Dermis blood vessel endothelial cell (primary cell): ENCODE measurements around the gene CRTAP. TPM values are rescaled to one million over a fixed set of nuclear protein-coding genes. Genes with fewer than 3 reads are reported as not detected.
"Not testable (repeated sequence)": the region's sequence is repeated elsewhere in the genome, so short reads cannot be mapped to it uniquely, and the experiment has no call there.

Experiments
- DNase-seq: peaks from one replicate; pipeline ENCODE4 v3.0.0; 2010
- total RNA-seq: library from RNA; depleted of rRNA; stranded (reverse); fragments of >200 nt; gene quantifications from 2 replicates; pipeline ENCODE4 v1.2.3, GENCODE V29; 2014

The CRTAP gene
- 132 and 203 TPM in 2 replicates for total RNA-seq

DNA sequence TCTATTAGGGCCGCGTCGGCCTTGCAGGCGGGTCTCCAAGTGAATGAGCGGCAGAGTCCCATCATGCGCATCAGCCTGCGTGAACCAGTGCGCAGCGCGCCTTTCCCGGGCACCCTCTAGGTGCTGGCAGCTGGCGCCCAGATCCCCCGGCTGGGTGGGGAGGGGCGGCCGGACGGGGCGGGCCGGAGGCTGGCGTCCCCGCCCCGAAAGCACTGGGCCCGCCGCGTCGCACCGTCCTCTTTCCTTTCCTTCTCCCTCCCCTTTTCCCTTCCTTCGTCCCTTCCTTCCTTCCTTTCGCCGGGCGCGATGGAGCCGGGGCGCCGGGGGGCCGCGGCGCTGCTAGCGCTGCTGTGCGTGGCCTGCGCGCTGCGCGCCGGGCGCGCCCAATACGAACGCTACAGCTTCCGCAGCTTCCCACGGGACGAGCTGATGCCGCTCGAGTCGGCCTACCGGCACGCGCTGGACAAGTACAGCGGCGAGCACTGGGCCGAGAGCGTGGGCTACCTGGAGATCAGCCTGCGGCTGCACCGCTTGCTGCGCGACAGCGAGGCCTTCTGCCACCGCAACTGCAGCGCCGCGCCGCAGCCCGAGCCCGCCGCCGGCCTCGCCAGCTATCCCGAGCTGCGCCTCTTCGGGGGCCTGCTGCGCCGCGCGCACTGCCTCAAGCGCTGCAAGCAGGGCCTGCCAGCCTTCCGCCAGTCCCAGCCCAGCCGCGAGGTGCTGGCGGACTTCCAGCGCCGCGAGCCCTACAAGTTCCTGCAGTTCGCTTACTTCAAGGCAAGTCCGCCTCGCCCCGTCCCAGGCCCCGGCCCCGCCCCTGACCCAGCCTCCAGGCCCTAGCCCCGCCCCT is at the start of gene CRTAP:
TSS of gene CRTAP (plus strand) at position 243 of the 850 bp plus-strand sequence. CDS start at position 307, 64 bp downstream.
- peak; percentile 98 for DNase-seq

GRCh38 chr3:33064929-33065328 is 48.9 kb upstream of the CRTAP start:
- no peak for DNase-seq

GRCh38 chr3:33067484-33067883 is 46.3 kb upstream of the CRTAP start:
- DNase-seq: no peak

DNA sequence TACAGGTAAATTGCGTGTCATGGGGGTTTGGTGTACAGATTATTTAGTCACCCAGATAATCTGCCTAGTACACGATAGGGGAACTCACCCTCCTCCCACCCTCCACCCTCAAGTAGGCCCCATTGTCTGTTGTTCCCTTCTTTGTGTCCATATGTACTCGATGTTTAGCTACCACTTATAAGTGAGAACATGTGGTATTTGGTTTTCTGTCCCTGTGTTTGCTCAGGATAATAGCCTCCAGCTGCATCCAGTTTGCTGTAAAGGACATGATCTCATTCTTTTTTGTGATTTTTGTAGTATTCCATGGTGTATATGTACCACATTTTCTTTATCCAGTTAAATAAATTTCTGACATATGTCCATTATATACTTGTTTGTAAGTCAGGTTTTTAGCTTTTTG is 44.0 kb upstream of the CRTAP start:
- DNase-seq: peak; percentile 20

DNA sequence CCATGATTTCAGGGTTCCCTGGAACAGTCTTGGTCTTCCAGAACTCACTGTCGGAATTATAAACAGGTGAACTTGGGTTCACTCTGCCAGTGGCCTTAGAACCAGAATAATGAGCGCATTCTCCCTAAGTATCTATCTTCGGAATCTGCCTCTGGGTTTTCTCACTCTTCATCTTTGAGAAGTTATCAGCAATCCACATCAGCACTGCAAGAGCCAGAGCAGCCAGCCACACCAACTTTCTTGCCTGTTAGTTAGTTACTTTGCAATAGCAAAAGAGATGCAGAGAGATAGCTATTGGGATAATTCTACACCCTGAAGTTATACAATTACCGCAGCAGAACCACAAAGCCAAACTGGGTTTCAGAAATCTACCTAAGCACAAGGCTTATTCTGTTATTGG is 42.6 kb upstream of the CRTAP start:
- no peak for DNase-seq

- no peak for DNase-seq
These were observed 41.9 kb upstream of the CRTAP start for GRCh38 chr3:33071946-33072345.

GRCh38 chr3:33074217-33075067 is 39.4 kb upstream of the CRTAP start:
- DNase-seq: peak; percentile 86

- DNase-seq: no peak
These were observed 37.8 kb upstream of the CRTAP start for GRCh38 chr3:33075995-33076394.

- no peak for DNase-seq
These were observed 36.9 kb upstream of the CRTAP start for GRCh38 chr3:33076952-33077351.

DNA sequence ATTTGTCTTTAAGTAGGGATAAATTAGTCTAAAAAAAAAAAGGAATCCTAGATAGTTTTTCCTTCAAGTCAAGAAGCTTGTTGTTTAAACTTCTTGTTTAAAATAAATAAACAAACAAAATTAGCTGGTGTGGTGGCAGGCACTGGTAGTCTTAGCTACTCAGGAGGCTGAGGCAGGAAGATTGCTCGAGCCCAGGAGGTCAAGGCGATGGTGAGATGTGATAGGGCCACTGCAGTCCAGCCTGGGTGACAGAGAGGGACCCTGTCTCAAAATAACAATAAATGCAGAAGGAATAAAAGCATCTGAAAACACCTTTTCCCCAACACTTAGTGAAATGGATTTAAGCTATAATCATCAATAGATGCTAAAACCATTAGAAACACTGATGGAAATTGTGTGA is 35.8 kb upstream of the CRTAP start:
- no peak for DNase-seq

DNA sequence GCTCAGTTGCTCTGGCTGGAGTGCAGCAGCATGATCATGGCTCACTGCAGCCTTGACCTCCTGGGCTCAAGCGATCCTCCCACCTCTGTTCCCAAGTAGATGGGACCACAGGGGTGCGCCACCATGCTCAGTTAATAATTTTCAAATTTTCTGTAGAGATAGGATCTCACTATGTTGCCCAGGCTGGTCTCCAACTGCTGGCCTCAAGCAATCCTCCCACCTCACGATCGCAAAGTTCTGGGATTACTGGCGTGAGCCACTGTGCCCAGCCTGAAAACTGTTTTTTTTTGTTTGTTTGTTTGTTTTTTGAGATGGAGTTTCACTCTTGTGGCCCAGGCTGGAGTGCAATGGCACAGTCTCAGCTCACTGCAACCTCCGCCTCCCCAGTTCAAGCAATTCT is 34.0 kb upstream of the CRTAP start:
- not testable (repeated sequence) for DNase-seq

DNA sequence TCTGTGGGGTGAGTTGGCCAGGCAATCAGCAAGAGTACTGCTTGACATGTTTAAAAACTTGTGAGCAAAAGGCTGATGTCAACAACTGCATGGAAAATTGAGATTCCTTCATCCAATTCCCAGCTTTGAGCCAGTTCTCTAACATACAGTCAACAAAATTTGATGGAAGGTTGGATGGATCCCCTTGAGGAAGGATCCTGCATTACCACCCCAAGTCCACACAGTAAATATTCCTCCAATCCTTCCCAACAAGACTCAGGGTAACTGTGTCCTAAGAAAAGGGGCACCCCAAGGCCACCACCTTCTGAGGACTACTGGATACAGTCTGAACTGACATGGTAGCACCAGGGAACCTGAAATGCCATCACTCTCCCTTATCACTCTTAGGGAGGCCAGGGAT is 32.0 kb upstream of the CRTAP start:
- DNase-seq: no peak

DNA sequence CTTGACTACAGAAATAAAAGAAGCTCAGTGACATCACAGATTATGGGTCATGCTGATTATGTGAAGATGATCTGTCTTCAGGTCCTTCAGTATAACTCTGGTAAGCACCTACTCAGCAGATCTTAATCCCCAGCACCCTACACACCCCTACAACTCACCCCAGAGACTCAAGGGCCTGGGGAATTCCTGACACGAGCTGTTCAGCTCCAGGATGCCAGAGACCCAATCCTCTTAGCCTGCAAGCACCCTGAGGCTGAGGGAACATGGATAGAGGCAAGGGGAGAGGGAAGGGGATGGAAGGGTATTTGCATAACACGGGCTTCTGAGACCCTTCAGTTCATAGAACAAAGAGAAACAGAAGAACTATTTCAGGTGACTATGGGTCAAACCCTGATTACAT is 29.9 kb upstream of the CRTAP start:
- DNase-seq: no peak

DNA sequence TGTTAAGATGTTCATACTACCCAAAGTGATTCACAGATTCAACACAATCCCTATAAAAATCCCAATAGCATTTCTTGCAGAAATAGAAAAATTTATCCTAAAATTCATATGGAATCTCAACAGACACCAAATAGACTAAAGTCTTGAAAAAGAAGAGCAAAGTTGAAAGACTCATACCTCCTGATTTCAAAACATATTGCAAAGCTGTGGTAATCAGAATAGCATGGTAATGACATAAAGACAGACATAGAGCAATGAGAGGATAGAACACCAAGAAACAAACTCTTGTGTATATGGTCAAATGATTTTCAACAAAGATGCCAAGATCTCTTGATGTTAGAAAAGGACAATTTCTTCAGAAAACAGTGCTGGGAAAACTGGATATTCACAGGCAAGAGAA is 25.1 kb upstream of the CRTAP start:
- no peak for DNase-seq

DNA sequence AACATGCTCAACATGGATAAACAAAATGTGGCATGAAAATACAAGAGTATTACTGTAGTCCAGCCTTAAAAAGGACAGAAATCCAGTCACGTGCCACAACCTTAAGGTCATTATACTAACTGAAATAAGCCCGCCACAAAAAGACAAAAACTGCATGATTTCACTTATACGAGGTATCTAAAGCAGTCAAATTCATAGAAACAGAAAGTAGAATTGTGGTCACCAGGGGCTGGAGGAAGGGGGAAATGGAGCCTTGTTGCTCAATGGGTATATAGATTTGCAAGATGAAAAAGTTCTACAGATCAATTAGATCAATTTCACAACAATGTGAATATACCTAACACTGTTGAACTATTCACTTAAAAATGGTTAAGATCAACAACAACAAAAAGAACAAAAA is 24.3 kb upstream of the CRTAP start:
- no peak for DNase-seq

DNA sequence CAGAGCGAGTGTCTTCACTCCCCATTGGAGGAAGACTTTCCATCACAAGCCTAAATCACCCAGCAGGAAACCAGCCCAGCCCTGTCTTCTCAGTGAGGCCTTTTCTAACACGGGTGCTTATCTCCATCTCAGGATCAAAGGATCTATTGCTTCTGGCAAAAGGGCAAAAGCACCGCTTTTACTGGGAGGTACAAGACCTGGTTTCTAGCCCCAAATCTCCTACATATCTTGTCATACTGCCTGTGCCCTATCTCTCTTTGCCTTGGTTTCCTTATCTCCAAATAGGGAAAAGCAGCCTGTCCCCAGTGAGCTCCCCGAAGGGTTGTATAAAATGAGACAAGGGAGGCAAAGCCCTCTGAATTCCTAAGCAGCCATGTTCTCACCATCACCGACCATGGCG is 22.1 kb upstream of the CRTAP start:
- no peak for DNase-seq

GRCh38 chr3:33092496-33093254 is 21.1 kb upstream of the CRTAP start:
- no peak for DNase-seq

DNA sequence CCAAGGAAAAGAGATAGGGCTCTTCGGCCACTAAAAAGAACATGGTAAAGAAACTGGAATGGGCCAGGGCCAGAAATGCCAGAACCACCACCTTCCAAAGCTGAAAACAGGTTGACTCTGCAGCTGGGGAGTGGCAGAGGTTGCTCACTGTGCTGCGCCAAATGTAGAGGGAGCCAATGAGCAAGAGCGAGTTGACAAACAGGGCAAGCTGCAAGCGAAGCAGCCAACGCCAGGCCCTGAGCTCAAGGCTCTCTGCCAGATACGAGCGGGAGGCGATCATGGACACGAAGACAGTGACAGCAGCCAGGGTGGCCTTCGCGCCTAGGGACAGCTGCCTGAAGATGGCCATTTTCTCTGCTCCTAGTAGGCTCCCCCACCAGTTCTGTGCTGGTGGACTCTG is 20.0 kb upstream of the CRTAP start:
- no peak for DNase-seq

DNA sequence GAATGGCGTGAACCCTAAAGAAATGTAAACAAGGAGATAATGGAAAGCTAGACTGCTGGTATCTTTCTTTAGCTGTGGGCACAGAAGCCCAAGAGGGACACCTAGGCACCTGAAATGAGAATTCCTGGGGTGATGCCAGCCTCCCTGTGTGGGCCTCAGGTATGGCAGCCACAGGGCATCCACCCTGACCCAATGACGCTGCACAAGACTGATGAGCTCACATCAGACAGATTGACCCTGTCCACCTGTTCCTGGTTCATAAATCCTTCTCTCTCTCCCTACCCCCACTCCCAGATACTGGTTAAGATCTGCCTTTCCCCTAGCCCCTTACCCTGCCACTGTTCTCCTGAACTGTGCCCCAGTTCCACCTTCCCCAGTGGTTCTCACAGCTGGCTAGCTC is 18.4 kb upstream of the CRTAP start:
- no peak for DNase-seq

DNA sequence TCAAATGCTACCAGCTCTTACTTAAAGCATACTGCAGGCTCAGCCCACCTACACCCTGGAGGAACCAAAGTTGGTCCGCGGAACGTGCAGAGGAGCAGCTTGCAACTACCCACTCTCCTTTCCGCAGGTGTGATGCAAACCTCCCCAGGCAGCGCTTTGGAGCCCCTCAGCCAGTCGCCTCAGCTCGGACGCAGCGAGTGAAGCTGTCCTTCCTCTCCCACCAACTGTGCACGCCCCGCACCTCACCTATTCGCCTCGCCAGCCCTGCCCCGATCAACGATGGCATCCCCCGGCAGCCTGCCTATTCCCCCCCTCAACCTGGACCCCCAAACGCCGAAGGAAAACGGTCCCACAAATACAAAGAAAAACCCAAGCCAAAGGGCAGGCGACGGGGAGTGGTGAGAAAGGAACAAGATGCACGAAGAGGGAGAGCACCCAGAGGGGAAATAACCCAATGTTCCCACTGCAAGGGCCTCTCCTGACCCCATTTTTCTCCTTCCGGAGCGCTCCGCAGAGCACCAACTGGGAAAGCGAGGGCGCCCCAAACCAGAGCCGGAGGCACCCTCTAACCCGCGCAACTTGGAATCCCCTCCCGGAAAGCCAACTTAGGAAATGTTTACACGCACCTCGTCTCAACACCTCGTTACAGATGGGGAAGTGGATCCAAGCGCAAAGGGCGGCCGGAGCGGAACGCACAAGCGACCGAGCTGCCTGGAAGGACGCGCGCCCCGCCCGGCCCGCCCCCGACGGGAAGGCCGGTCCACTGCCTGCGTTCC is 17.5 kb upstream of the CRTAP start:
- peak; percentile 55 for DNase-seq

- DNase-seq: no peak
These were observed 14.6 kb upstream of the CRTAP start for GRCh38 chr3:33099109-33099645.

DNA sequence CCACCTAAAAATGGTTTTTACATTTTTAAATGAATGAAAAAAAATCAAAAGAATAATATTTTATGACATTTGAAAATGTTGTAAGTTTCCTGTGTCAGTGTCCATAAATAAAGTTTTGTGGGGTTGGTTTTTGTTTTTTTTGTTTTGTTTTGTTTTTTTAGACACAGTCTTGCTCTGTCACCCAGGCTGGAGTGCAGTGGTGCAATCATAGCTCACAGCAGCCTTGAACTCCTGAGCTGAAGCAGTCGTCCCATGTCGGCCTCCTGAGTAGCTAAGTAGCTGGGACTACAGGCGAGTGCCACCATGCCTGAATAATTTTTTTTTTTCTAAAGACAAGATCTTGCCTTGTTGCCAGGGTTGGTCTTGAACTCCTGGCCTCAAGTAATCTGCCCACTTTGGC is 14.1 kb upstream of the CRTAP start:
- DNase-seq: no peak
